Left ventricle myocardium inferior (tissue), 1 donor: ENCODE measurements around the gene PXMP2. TPM values are rescaled to one million over a fixed set of nuclear protein-coding genes. Genes with fewer than 3 reads are reported as not detected.

ENCODE experiments used
- DNase-seq: peaks from one replicate; pipeline ENCODE4 v3.0.0-alpha.2; 2020
- H3K27ac ChIP-seq: fragments of 200-600 bp; replicated peaks from 2 replicates; pipeline ENCODE4 v1.8.0; 2021
- H3K27me3 ChIP-seq: fragments of 200-600 bp; 2 replicates; pipeline ENCODE4 v1.8.0; 2021; ENCODE audit warnings: low read depth
- H3K36me3 ChIP-seq: fragments of 200-600 bp; 2 replicates; pipeline ENCODE4 v1.8.0; 2021
- H3K4me1 ChIP-seq: fragments of 200-600 bp; 2 replicates; pipeline ENCODE4 v1.8.0; 2021
- H3K4me3 ChIP-seq: fragments of 200-600 bp; 2 replicates; pipeline ENCODE4 v1.8.0; 2021; ENCODE audit warnings: mild to moderate bottlenecking, moderate library complexity
- H3K9me3 ChIP-seq: fragments of 200-600 bp; replicated peaks from 2 replicates; pipeline ENCODE4 v1.8.0; 2021
- intact Hi-C: fragments of 100-400 bp; cut with micrococcal nuclease; formaldehyde crosslinking; loops from one replicate; pipeline ENCODE4 v1.11.0; 2022
- total RNA-seq: library from RNA; stranded (reverse); fragmentation: NEBNext Ultra II Directional; extraction: Animal tissue kit (Norgen Biotek cat#: 25700); gene quantifications from one replicate; pipeline ENCODE4 v1.2.1, GENCODE V29; 2021
- TF ChIP-seq, protein P1 (sequence below): fragments of 200-600 bp; IDR thresholded peaks from 2 replicates; pipeline ENCODE4 v1.8.0; 2021; ENCODE audit warnings: antibody characterized with exemption, mild to moderate bottlenecking, borderline replicate concordance
- donor health status: DM: no; HTN: yes; CAD: no; lungs with severe emphysema.

The PXMP2 gene
- total RNA-seq, 1 donor from 2014 or later: 42.3 TPM

DNA sequence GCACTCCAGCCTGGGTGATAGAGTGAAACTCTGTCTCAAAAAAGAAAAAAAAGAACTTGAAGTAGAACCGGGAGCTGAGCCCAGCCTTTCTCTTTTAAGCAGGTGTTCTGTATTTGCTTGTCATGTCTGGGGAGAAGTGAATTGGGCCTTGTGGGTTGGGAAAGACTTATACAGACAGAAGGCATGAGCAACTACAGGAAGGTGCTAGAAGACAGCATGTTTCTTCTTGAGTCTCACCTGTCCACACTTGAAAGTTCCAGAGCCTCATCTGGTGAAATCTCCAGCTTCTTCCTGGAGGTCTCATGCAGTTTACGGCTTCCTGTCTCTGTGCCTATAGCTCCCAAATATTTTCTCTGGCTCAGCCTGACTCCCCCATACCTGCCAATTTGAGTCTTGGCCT, 25.7 kb downstream of the PXMP2 start:
- H3K4me1 ChIP-seq: peaks cover 37% of the 10 kb centered on the region
- H3K9me3 ChIP-seq: no peaks in the 10 kb centered on the region
- intact Hi-C loops: no loop called here
- no peaks in the 10 kb centered on the region for H3K27me3 ChIP-seq
- no peak overlapping the region for H3K27ac ChIP-seq
- H3K4me3 ChIP-seq: no peak overlapping the region
- no peak for DNase-seq
- peaks cover 38% of the 10 kb centered on the region for H3K36me3 ChIP-seq
- TF ChIP-seq, protein P1, sequence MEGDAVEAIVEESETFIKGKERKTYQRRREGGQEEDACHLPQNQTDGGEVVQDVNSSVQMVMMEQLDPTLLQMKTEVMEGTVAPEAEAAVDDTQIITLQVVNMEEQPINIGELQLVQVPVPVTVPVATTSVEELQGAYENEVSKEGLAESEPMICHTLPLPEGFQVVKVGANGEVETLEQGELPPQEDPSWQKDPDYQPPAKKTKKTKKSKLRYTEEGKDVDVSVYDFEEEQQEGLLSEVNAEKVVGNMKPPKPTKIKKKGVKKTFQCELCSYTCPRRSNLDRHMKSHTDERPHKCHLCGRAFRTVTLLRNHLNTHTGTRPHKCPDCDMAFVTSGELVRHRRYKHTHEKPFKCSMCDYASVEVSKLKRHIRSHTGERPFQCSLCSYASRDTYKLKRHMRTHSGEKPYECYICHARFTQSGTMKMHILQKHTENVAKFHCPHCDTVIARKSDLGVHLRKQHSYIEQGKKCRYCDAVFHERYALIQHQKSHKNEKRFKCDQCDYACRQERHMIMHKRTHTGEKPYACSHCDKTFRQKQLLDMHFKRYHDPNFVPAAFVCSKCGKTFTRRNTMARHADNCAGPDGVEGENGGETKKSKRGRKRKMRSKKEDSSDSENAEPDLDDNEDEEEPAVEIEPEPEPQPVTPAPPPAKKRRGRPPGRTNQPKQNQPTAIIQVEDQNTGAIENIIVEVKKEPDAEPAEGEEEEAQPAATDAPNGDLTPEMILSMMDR: no peak

DNA sequence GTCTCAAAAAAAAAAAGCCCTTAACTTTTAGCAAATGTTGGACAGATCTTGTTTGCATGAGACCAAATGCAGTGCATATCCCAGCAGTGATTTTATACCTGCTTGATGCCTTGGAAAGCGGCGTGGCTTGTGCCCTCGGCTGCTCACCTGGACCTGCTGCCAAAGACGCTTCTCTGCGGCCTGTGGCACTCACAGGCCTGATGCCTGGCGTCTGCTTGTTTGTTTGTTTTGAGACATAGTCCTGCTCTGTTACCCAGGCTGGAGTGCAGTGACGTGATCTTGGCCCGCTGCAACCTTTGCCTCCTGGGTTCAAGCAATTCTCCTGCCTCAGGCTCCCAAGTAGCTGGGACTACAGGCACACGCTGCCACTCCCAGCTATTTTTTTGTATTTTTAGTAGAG, 28.5 kb downstream of the PXMP2 start:
- Histone ChIP-seq H3K27me3 (no peaks in the 10 kb centered on the region), H3K27ac (no peak overlapping the region), H3K36me3 (peaks cover 59% of the 10 kb centered on the region), H3K4me1 (peaks cover 23% of the 10 kb centered on the region), H3K4me3 (no peak overlapping the region), H3K9me3 (no peaks in the 10 kb centered on the region)
- TF ChIP-seq, protein P1: no peak
- intact Hi-C loops: no loop called here
- DNase-seq: no peak

DNA sequence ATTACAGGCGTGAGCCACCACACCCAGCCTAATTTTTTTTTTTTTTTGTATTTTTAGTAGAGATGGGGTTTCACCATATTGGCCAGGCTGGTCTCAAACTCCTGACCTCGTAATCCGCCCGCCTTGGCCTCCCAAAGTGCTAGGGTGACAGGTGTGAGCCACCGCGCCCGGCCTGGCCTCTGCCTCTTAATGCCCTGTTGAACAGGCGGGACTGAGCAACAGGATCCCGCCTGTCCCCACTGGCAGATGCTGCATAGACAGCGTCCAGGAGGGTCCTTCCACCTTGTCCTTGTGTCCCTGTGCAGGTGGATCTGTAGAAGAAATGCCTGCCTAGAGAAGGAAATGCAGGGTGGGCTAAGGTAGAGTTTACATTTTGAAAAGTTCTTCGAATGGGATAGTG, 29.0 kb downstream of the PXMP2 start:
- Histone ChIP-seq H3K27ac (no peak overlapping the region), H3K9me3 (no peaks in the 10 kb centered on the region), H3K4me3 (no peak overlapping the region), H3K27me3 (no peaks in the 10 kb centered on the region), H3K4me1 (peaks cover 18% of the 10 kb centered on the region), H3K36me3 (peaks cover 64% of the 10 kb centered on the region)
- intact Hi-C loops: no loop called here
- TF ChIP-seq, protein P1: no peak
- DNase-seq: no peak

DNA sequence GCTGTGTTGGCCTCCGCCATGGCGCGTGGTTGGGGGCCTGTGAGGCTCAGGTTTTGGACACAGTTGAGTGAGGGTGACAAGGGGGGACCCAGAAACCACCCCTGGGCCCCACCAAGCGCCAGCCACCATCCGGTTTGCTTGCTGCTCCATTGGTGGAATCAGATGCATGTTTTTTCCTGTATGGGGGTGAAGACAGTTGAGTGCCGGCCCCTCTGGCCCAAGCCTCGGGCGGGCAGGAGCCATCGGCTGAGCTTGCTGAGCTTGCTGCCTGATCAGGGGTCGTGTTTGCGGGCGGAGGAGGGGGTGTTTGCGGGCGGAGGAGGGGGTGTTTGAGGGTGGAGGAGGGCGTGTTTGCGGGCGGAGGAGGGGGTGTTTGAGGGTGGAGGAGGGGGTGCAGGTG, 29.6 kb downstream of the PXMP2 start:
- peaks cover 70% of the 10 kb centered on the region for H3K36me3 ChIP-seq
- H3K4me3 ChIP-seq: no peak overlapping the region
- no peak for DNase-seq
- peaks cover 12% of the 10 kb centered on the region for H3K4me1 ChIP-seq
- H3K27me3 ChIP-seq: no peaks in the 10 kb centered on the region
- TF ChIP-seq, protein P1: no peak
- intact Hi-C loops: no loop called here
- no peaks in the 10 kb centered on the region for H3K9me3 ChIP-seq
- no peak overlapping the region for H3K27ac ChIP-seq

DNA sequence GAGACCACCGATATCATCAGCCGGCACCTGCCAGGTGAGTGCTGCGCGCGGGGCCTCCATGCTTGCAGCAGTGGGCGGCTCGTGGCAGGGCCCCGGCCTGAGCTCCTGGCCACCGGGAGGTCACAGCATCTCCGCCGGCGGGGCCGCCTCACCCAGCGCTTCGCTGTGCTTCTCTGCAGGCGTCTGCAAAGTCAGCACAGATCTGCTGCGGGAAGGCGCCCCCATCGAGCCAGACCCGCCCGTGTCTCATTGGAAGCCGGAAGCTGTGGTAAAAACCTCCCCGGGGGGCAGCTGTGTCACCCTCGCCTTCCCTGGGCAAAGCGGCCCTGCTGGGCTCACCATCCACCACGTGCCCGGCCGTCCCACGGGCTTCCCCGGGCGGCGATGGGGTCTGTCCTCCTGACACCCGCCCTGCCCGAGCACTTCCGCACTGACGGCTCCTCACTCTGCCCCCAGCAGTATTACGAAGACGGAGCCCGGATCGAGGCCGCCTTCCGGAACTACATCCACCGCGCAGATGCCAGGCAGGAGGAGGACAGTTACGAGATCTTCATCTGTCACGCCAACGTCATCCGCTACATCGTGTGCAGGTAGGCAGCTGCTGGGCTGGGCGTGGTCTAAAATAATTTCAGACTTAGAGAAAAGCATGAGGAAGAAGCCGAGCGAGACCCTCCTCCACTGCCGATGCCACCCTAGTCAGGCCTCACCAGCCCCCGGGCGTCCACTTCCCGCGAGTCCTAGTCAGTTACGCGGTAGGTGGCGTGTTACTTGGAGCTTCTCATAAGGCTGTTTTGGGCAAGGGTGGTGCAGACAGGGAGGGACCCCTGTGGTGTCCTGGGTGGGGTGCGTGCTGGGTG, 30.4 kb downstream of the PXMP2 start:
- intact Hi-C loops: no loop called here
- Histone ChIP-seq H3K4me3 (no peak overlapping the region), H3K27ac (no peak overlapping the region), H3K36me3 (peaks cover 70% of the 10 kb centered on the region), H3K4me1 (peaks cover 7% of the 10 kb centered on the region), H3K27me3 (no peaks in the 10 kb centered on the region), H3K9me3 (no peaks in the 10 kb centered on the region)
- TF ChIP-seq, protein P1: no peak
- DNase-seq: no peak
